Endothelial cell of umbilical vein (primary cell): ENCODE results near the gene SCN5A. TPM values are rescaled to one million over a fixed set of nuclear protein-coding genes. Genes with fewer than 3 reads are reported as not detected.

Source experiments
- BruUV-seq: library from RNA; stranded (reverse); fragments of 400-500 nt; replicated peaks from 2 replicates; lab custom pipeline; 2021; lab: Mats Ljungman, UMichigan
- CTCF ChIA-PET: fragments of 300-600, 350-600 bp; sonication (Branson Sonifier 250); formaldehyde crosslinking; loops from one replicate; lab custom pipeline; 2021; ENCODE audit warnings: antibody characterized with exemption, inconsistent platforms; lab: Charles Lee
- POLR2A ChIA-PET: fragments of 300-600, 350-600 bp; sonication (Branson Sonifier 250); formaldehyde crosslinking; loops from one replicate; lab custom pipeline; 2021; ENCODE audit warnings: antibody characterized with exemption, inconsistent platforms; lab: Charles Lee
- DNase-seq: peaks from one replicate; pipeline ENCODE4 v3.0.0-alpha.2; 2011; ENCODE audit warnings: low read depth, low spot score
- FAIRE-seq: peaks from 2 replicates; lab custom pipeline; 2011; peaks lifted over from hg19 to GRCh38; lab: Jason Lieb, UNC
- H2AFZ ChIP-seq: 2 replicates; pipeline ENCODE4 v1.6.0; 2012; ENCODE audit warnings: low read depth, low read length, control low read depth, inconsistent platforms
- H3K27ac ChIP-seq: 2 replicates; pipeline ENCODE4 v1.5.1; 2011; ENCODE audit warnings: low read depth, mild to moderate bottlenecking, control low read depth, low read length, moderate library complexity; ENCODE audit not compliant: insufficient read depth
- H3K27me3 ChIP-seq, 2 experiments: 2 replicates each; pipeline versions ENCODE4 v1.6.0 to v1.6.1; 2011; ENCODE audit warnings: low read length in 2 of 2, mixed read lengths in 1 of 2; ENCODE audit not compliant: control insufficient read depth in 2 of 2, insufficient read depth in 2 of 2
- H3K36me3 ChIP-seq, 2 experiments: 2 replicates in 1 of 2; 3 replicates in 1 of 2; pipeline ENCODE4 v1.5.1; 2011; ENCODE audit warnings: low read length in 2 of 2, mild to moderate bottlenecking in 1 of 2, moderate library complexity in 1 of 2; ENCODE audit not compliant: control insufficient read depth in 2 of 2, insufficient read depth in 2 of 2; ENCODE audit errors: extremely low read depth in 1 of 2
- H3K4me1 ChIP-seq: 3 replicates; pipeline ENCODE4 v1.5.1; 2011; ENCODE audit warnings: mild to moderate bottlenecking, low read length; ENCODE audit not compliant: control insufficient read depth, insufficient read depth; ENCODE audit errors: extremely low read depth
- H3K4me2 ChIP-seq: 2 replicates; pipeline ENCODE4 v1.6.1; 2011; ENCODE audit warnings: low read length, control low read depth, mixed read lengths; ENCODE audit not compliant: insufficient read depth
- H3K4me3 ChIP-seq, 3 experiments: fragments of 200-600 bp in 1 of 3; sonication (generic), shearing (Covaris generic) in 1 of 3; replicated peaks in 1 of 3; 2 replicates each; pipeline ENCODE4 v1.5.1; 2011 to 2016; ENCODE audit warnings: control low read depth in 3 of 3, low read length in 3 of 3, mild to moderate bottlenecking in 2 of 3, inconsistent platforms in 1 of 3, low read depth in 1 of 3, moderate library complexity in 1 of 3; ENCODE audit not compliant: insufficient read depth in 1 of 3
- H3K79me2 ChIP-seq: 2 replicates; pipeline ENCODE4 v1.6.0; 2012; ENCODE audit warnings: low read length, inconsistent platforms; ENCODE audit not compliant: control insufficient read depth, insufficient read depth
- H3K9ac ChIP-seq: replicated peaks from 2 replicates; pipeline ENCODE3; 2011; ENCODE audit warnings: low read length, control low read depth; ENCODE audit not compliant: insufficient read depth; ENCODE audit errors: extremely low read depth
- H3K9me1 ChIP-seq: replicated peaks from 3 replicates; pipeline ENCODE4 v1.6.0; 2011; ENCODE audit warnings: mild to moderate bottlenecking, low read length; ENCODE audit not compliant: control insufficient read depth, insufficient read depth; ENCODE audit errors: extremely low read depth
- H3K9me3 ChIP-seq: replicated peaks from 2 replicates; pipeline ENCODE4 v1.5.1; 2012; ENCODE audit warnings: low read length, inconsistent platforms; ENCODE audit not compliant: control insufficient read depth, insufficient read depth
- H4K20me1 ChIP-seq: replicated peaks from 2 replicates; pipeline ENCODE3; 2011; ENCODE audit warnings: mild to moderate bottlenecking, low read length; ENCODE audit not compliant: control insufficient read depth, insufficient read depth; ENCODE audit errors: extremely low read depth
- CTCF ChIP-seq, 2 donors: IDR thresholded peaks; 1 replicate in 1 of 2; 2 replicates in 1 of 2; pipeline ENCODE4 v1.5.1; 2011; ENCODE audit warnings: low read length in 2 of 2, mild to moderate bottlenecking in 2 of 2, moderate library complexity in 2 of 2, control low read depth in 1 of 2, inconsistent platforms in 1 of 2, low read depth in 1 of 2; ENCODE audit not compliant: insufficient read depth in 1 of 2; ENCODE audit errors: extremely low read depth in 1 of 2
- EZH2 ChIP-seq: IDR thresholded peaks from 2 replicates; pipeline ENCODE4 v1.6.1; 2012; ENCODE audit warnings: borderline replicate concordance, low read depth, mild to moderate bottlenecking, moderate library complexity, low read length, inconsistent platforms; ENCODE audit not compliant: severe bottlenecking
- FOS ChIP-seq: IDR thresholded peaks from 2 replicates; pipeline ENCODE4 v1.6.1; 2011; ENCODE audit warnings: mild to moderate bottlenecking, low read length, moderate library complexity, borderline replicate concordance; ENCODE audit not compliant: insufficient read depth
- GATA2 ChIP-seq: IDR thresholded peaks from 2 replicates; pipeline ENCODE4 v1.7.0; 2011; ENCODE audit warnings: low read depth, mild to moderate bottlenecking, moderate library complexity, mixed read lengths, low read length; ENCODE audit not compliant: insufficient read length, insufficient read depth
- JUN ChIP-seq: IDR thresholded peaks from 2 replicates; pipeline ENCODE4 v1.6.1; 2011; ENCODE audit warnings: borderline replicate concordance, low read depth; ENCODE audit not compliant: insufficient read length, insufficient read depth
- MAX ChIP-seq: IDR thresholded peaks from 2 replicates; pipeline ENCODE4 v1.6.1; 2011; ENCODE audit not compliant: insufficient read depth, insufficient read length
- MYC ChIP-seq: IDR thresholded peaks from one replicate; pipeline ENCODE4 v1.6.1; 2011; ENCODE audit warnings: mild to moderate bottlenecking, low read depth, low read length
- POLR2A ChIP-seq: IDR thresholded peaks from 2 replicates; pipeline ENCODE4 v1.6.1; 2012; ENCODE audit warnings: low read depth, mild to moderate bottlenecking, control low read depth, low read length
- POLR2AphosphoS5 ChIP-seq: IDR thresholded peaks from 2 replicates; pipeline ENCODE4 v1.6.1; 2012; ENCODE audit warnings: low read depth, mild to moderate bottlenecking, control low read depth, low read length, moderate library complexity; ENCODE audit not compliant: insufficient read depth
- dilution Hi-C: fragments of 300-500 bp; cut with MboI; formaldehyde crosslinking; loops from one replicate; pipeline ENCODE4 v1.15.0; 2019; ENCODE audit warnings: low sequenced_read_pairs; ENCODE audit not compliant: extremely low pct_ligation_motif_present
- intact Hi-C: fragments of 100-400 bp; cut with micrococcal nuclease; formaldehyde crosslinking; loops from one replicate; pipeline ENCODE4 v1.10.0; 2022
- polyA plus RNA-seq, 4 experiments: library from polyadenylated mRNA; depleted of rRNA in 3 of 4; stranded (reverse) in 3 of 4; unstranded in 1 of 4; fragments of >200 nt; gene quantifications; 2 replicates each; pipeline versions ENCODE4 v1.2.1 to v1.2.3, GENCODE V29; 2011 to 2012; ENCODE audit warnings: missing spikeins in 1 of 4
- total RNA-seq: library from RNA; stranded (reverse); gene quantifications from 2 replicates; pipeline ENCODE4 v1.2.3, GENCODE V29; 2021

The SCN5A gene
- total and polyA plus RNA-seq, 2 donors (not counting 3 experiments of a cell fraction or from before 2014, with no cell fraction given) = 2.7 to 20.0 TPM

GRCh38 chr3:38552364-38552763, 97.1 kb downstream of the SCN5A start:
- CTCF ChIA-PET = interaction anchor here (1.4 kb wide), 1 partner anchor 31 kb away, joined by 3 read pairs; no protein-coding TSS in a partner anchor
- DNase-seq = no peak

More at GRCh38 chr3:38552364-38552763, 97.1 kb downstream of the SCN5A start:
- Histone ChIP-seq H3K36me3 (no peaks in the 10 kb centered on the region), H3K9ac (no peak overlapping the region), H3K4me1 (no peaks in the 10 kb centered on the region), H2AFZ (no peak overlapping the region), H3K27ac (no peak overlapping the region), H3K27me3 (no peaks in the 10 kb centered on the region), H3K9me3 (no peaks in the 10 kb centered on the region), H3K79me2 (no peaks in the 10 kb centered on the region), H3K4me3 (no peak overlapping the region), H3K4me2 (no peak overlapping the region), H4K20me1 (no peaks in the 10 kb centered on the region), H3K9me1 (no peaks in the 10 kb centered on the region)
- FAIRE-seq = no peak
- intact Hi-C loops = no loop called here
- POLR2A ChIA-PET = no interaction called here
- dilution Hi-C loops = no loop called here
- no TSS peak for BruUV-seq
- TF ChIP-seq POLR2AphosphoS5 = no peak
- no peak for TF ChIP-seq MAX
- TF ChIP-seq JUN = no peak
- TF ChIP-seq FOS = no peak
- no peak for TF ChIP-seq MYC
- no peak for TF ChIP-seq CTCF (IDR thresholded peaks at IDR 0.05; ENCODE audit: extremely low read depth in 1 of 2, insufficient read depth in 1 of 2, low read depth in 1 of 2, low read length in 2 of 2)
- TF ChIP-seq POLR2A = no peak
- TF ChIP-seq GATA2 = no peak
- no peak for TF ChIP-seq EZH2
